Measurements from ENCODE around the gene ANKRD22.

Gene ANKRD22

GRCh38 chr10:88794731-88795130, 56.9 kb downstream of the ANKRD22 start:
- no peak for DNase-seq (ENCODE audit: low read depth)

- no peak for DNase-seq (ENCODE audit: low read depth)
Observed at GRCh38 chr10:88793712-88794299, 57.8 kb downstream of the ANKRD22 start.

GRCh38 chr10:88792661-88793060, 59.0 kb downstream of the ANKRD22 start:
- no peak for DNase-seq (ENCODE audit: low read depth)

- DNase-seq (ENCODE audit: low read depth): no peak
Observed at GRCh38 chr10:88791924-88792323, 59.7 kb downstream of the ANKRD22 start.

GRCh38 chr10:88788924-88789323, 62.7 kb downstream of the ANKRD22 start:
- no peak for DNase-seq (ENCODE audit: low read depth)

- DNase-seq (ENCODE audit: low read depth): no peak
Observed at GRCh38 chr10:88787463-88787862, 64.2 kb downstream of the ANKRD22 start.

- DNase-seq (ENCODE audit: low read depth): no peak
Observed at GRCh38 chr10:88786032-88786770, 65.4 kb downstream of the ANKRD22 start.

- no peak for DNase-seq (ENCODE audit: low read depth)
Observed at GRCh38 chr10:88783724-88784123, 67.9 kb downstream of the ANKRD22 start.

- DNase-seq (ENCODE audit: low read depth): no peak
Observed at GRCh38 chr10:88782222-88782621, 69.4 kb downstream of the ANKRD22 start.

- no peak for DNase-seq (ENCODE audit: low read depth)
Observed at GRCh38 chr10:88781206-88781605, 70.4 kb downstream of the ANKRD22 start.
